ENCODE data around the gene DNAJC5G. TPM values are rescaled to one million over a fixed set of nuclear protein-coding genes. Genes with fewer than 3 reads are reported as not detected.
A peak's percentile ranks its signal among the peaks of the same experiment; 100 is the strongest.
"Not testable (repeated sequence)": the region's sequence is repeated elsewhere in the genome, so short reads cannot be mapped to it uniquely, and the experiment has no call there.

DNAJC5G gene
- total RNA-seq, 1 experiment from 2014 or later: not detected

- Mint-ChIP-seq H3K36me3 (ENCODE audit: insufficient read depth, unreplicated experiment) (peaks cover 31% of the 10 kb centered on the region), H3K27me3 (ENCODE audit: insufficient read depth, unreplicated experiment) (no peaks in the 10 kb centered on the region), H3K4me3 (ENCODE audit: unreplicated experiment) (no peak overlapping the region), H3K4me1 (ENCODE audit: insufficient read depth, unreplicated experiment) (no peaks in the 10 kb centered on the region), H3K9me3 (ENCODE audit: unreplicated experiment) (no peaks in the 10 kb centered on the region), H3K27ac (ENCODE audit: low read depth, unreplicated experiment) (no peak overlapping the region)
- no TSS peak for BruUV-seq (replicated peaks)
- POLR2A ChIA-PET: no interaction called here
- no peak for DNase-seq (ENCODE audit: unreplicated experiment)
- TF ChIP-seq, protein P1, sequence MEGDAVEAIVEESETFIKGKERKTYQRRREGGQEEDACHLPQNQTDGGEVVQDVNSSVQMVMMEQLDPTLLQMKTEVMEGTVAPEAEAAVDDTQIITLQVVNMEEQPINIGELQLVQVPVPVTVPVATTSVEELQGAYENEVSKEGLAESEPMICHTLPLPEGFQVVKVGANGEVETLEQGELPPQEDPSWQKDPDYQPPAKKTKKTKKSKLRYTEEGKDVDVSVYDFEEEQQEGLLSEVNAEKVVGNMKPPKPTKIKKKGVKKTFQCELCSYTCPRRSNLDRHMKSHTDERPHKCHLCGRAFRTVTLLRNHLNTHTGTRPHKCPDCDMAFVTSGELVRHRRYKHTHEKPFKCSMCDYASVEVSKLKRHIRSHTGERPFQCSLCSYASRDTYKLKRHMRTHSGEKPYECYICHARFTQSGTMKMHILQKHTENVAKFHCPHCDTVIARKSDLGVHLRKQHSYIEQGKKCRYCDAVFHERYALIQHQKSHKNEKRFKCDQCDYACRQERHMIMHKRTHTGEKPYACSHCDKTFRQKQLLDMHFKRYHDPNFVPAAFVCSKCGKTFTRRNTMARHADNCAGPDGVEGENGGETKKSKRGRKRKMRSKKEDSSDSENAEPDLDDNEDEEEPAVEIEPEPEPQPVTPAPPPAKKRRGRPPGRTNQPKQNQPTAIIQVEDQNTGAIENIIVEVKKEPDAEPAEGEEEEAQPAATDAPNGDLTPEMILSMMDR (IDR thresholded peaks at IDR 0.05; ENCODE audit: unreplicated experiment): no peak
- intact Hi-C loops (cut with micrococcal nuclease): no loop called here
- CTCF ChIA-PET: interaction anchor here (0.6 to 3.1 kb wide), 3 partner anchors 9 to 229 kb away, joined by 3 to 17 read pairs (median 3); no protein-coding TSS in a partner anchor
Observed at GRCh38 chr2:27314709-27315108, 39.5 kb downstream of the DNAJC5G start.

DNA sequence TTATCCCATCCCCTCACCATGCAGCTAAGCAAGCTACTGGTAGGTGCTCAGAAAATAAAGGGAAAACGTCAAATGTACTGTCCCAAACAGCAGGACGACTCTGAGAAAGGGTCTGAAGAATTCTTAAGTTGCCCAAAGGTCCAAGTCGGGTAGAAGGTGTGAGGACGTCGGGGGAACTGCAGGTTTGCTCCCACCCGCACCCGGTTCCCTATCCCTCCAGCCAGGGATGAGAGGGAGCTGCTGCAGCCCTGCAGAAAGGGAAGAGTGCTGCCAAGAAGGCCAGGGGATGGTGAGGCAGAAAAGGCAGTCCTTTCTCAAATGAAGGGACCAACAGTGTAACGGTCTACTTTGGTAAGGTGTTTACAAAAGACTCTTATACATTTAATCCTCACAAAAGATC, 39.9 kb downstream of the DNAJC5G start:
- H3K27me3 Mint-ChIP-seq (ENCODE audit: insufficient read depth, unreplicated experiment): no peaks in the 10 kb centered on the region
- TF ChIP-seq, protein P1 (IDR thresholded peaks at IDR 0.05; ENCODE audit: unreplicated experiment): no peak
- BruUV-seq (replicated peaks): no TSS peak
- intact Hi-C loops (cut with micrococcal nuclease): no loop called here
- H3K9me3 Mint-ChIP-seq (ENCODE audit: unreplicated experiment): no peaks in the 10 kb centered on the region
- H3K4me1 Mint-ChIP-seq (ENCODE audit: insufficient read depth, unreplicated experiment): no peaks in the 10 kb centered on the region
- CTCF ChIA-PET: interaction anchor here (1.2 to 3.1 kb wide), 2 partner anchors 9 to 12 kb away, joined by 3 to 17 read pairs; no protein-coding TSS in a partner anchor
- peaks cover 30% of the 10 kb centered on the region for H3K36me3 Mint-ChIP-seq (ENCODE audit: insufficient read depth, unreplicated experiment)
- no peak for DNase-seq (ENCODE audit: unreplicated experiment)
- H3K27ac Mint-ChIP-seq (ENCODE audit: low read depth, unreplicated experiment): no peak overlapping the region
- POLR2A ChIA-PET: no interaction called here
- no peak overlapping the region for H3K4me3 Mint-ChIP-seq (ENCODE audit: unreplicated experiment)

GRCh38 chr2:27316655-27317412, 41.6 kb downstream of the DNAJC5G start:
- DNase-seq (ENCODE audit: unreplicated experiment): peak; percentile 74
- BruUV-seq (replicated peaks): no TSS peak
- Mint-ChIP-seq H3K4me3 (ENCODE audit: unreplicated experiment) (no peak overlapping the region), H3K9me3 (ENCODE audit: unreplicated experiment) (no peaks in the 10 kb centered on the region), H3K27me3 (ENCODE audit: insufficient read depth, unreplicated experiment) (no peaks in the 10 kb centered on the region), H3K36me3 (ENCODE audit: insufficient read depth, unreplicated experiment) (peaks cover 32% of the 10 kb centered on the region), H3K4me1 (ENCODE audit: insufficient read depth, unreplicated experiment) (peaks cover 12% of the 10 kb centered on the region), H3K27ac (ENCODE audit: low read depth, unreplicated experiment) (no peak overlapping the region)
- TF ChIP-seq, protein P1 (IDR thresholded peaks at IDR 0.05; ENCODE audit: unreplicated experiment): no peak
- CTCF ChIA-PET: interaction anchor here (2.9 to 3.1 kb wide), 2 partner anchors 14 kb away, joined by 16 to 17 read pairs; no protein-coding TSS in a partner anchor
- POLR2A ChIA-PET: interaction anchor here (1.2 kb wide), 1 partner anchor 13 kb away, joined by 4 read pairs; no protein-coding TSS in a partner anchor
- intact Hi-C loops (cut with micrococcal nuclease): no loop called here

DNA sequence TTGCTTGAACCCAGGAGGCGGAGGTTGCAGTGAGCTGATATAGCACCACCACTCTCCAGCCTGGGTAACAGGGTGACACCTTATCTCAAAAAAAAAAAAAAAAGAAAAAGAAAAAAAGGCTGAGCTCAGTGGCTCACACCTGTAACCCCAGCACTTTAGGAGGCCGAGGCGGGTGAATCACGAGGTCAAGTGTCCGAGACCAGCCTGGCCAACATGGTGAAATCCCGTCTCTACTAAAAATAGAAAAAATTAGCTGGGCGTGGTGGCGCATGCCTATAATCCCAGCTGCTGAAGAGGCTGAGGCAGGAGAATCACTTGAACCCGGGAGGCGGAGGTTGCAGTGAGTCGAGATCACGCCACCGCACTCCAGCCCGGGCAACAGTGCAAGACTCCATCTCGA, 44.6 kb downstream of the DNAJC5G start:
- intact Hi-C loops (cut with micrococcal nuclease): loop anchor here (2.0 kb wide), 1 partner anchor 363 kb away; no protein-coding TSS in a partner anchor
- DNase-seq (ENCODE audit: unreplicated experiment): peak; percentile 24
- POLR2A ChIA-PET: interaction anchor here (0.7 to 5.6 kb wide), 5 partner anchors 37 to 122 kb away, joined by 3 to 142 read pairs (median 52); partner anchors contain the start of genes EIF2B4, GTF3C2, SNX17 and ZNF513
- H3K4me3 Mint-ChIP-seq (ENCODE audit: unreplicated experiment); H3K27me3 Mint-ChIP-seq (ENCODE audit: insufficient read depth, unreplicated experiment); BruUV-seq (replicated peaks); H3K9me3 Mint-ChIP-seq (ENCODE audit: unreplicated experiment): not testable (repeated sequence)
- CTCF ChIA-PET: interaction anchor here (0.6 to 7.8 kb wide), 6 partner anchors 26 to 491 kb away, joined by 3 to 47 read pairs (median 4); partner anchors contain the start of genes EIF2B4 and SNX17
- H3K4me1 Mint-ChIP-seq (ENCODE audit: insufficient read depth, unreplicated experiment): peaks cover 23% of the 10 kb centered on the region
- H3K36me3 Mint-ChIP-seq (ENCODE audit: insufficient read depth, unreplicated experiment): peaks cover 36% of the 10 kb centered on the region
- H3K27ac Mint-ChIP-seq (ENCODE audit: low read depth, unreplicated experiment): peak overlapping the region; percentile 19
